IPS-20b (cell line): ENCODE results near the gene GNAS-AS1.

Source experiments
- H3K27ac ChIP-seq: one replicate; pipeline ENCODE4 v1.5.1; 2013; ENCODE audit warnings: low read length
- H3K27me3 ChIP-seq: 2 replicates; pipeline ENCODE4 v1.6.1; 2013; ENCODE audit warnings: mild to moderate bottlenecking, low read length, inconsistent platforms; ENCODE audit not compliant: insufficient read depth
- H3K36me3 ChIP-seq: 2 replicates; pipeline ENCODE4 v1.6.1; 2013; ENCODE audit warnings: low read depth, mild to moderate bottlenecking, inconsistent platforms, low read length, moderate library complexity; ENCODE audit not compliant: insufficient read depth
- H3K4me1 ChIP-seq: 2 replicates; pipeline ENCODE4 v1.6.1; 2013; ENCODE audit warnings: mild to moderate bottlenecking, control low read depth, inconsistent platforms, low read length, moderate library complexity; ENCODE audit not compliant: insufficient read depth
- H3K4me3 ChIP-seq: 2 replicates; pipeline ENCODE4 v1.5.1; 2013; ENCODE audit warnings: mild to moderate bottlenecking, low read length, inconsistent platforms
- H3K9ac ChIP-seq: 2 replicates; pipeline ENCODE4 v1.6.1; 2013; ENCODE audit warnings: low read depth, mild to moderate bottlenecking, inconsistent platforms, low read length, moderate library complexity
- H3K9me3 ChIP-seq: 2 replicates; pipeline ENCODE4 v1.6.1; 2013; ENCODE audit warnings: mild to moderate bottlenecking, low read depth, low read length, inconsistent platforms; ENCODE audit not compliant: insufficient read depth

GNAS-AS1 gene

DNA sequence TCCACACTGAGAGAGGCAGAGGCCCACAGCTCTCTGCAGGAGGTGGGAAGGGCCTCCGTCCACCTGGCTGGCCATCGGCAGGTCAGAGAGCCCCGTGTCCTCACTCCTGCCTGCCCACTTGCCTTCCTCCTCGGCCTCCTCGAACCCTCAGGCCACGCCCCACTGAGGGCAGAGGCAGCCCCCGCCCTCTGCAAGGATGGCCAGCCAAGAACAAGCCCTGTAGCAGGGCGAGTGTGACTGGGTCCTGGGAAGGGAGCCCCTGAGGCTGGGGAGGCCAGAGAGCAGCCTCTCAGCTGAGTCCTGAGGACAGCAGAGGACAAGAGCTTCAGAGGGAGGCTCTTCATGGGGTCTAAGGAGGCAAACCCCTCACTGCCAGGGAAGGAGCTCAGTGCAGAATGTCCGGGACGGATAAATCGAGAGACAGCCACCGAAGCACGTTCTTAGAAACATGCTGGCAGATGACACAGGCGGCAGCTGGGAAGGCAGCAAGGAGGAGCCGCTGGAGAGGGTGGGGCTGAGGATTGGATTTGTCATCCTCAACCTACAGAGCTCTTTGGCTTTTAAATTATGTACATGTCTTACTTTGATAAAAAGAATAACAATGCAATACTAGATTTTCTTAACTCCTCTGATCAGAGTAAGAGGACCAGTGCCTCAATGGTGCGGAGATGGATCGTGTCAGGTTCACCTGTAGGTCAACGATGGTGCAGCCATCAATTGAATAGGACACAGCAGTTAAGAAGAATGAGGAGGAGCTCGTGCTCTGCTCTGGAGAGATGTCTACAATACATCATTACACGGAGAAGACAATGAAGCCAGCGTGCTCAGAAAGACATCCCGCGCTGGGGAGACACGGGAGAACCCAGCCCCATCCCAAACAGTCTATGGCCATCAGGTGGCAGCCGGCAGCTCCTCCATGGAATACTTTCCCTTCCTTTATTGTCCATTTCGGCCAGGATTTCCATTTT, 53.0 kb downstream of the GNAS-AS1 start:
- no peaks in the 10 kb centered on the region for H3K27me3 ChIP-seq
- H3K9ac ChIP-seq, result no peak overlapping the region
- no peaks in the 10 kb centered on the region for H3K36me3 ChIP-seq

DNA sequence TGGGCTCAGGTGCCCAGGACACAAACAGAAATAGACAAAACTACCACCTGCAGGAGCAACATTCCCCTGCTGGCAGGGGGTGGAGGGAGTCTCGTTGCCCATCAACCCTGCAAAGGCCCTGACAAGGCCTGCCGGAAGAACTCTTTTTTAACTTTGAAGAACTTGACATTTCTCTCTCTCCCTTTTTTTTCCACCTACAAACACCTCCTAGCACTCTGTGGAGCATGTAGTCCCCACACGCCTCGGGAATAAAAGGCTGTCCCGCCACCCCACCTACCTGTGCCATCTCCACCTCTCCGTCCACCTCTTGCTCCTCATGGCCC, 54.8 kb downstream of the GNAS-AS1 start:
- Histone ChIP-seq H3K36me3 (no peaks in the 10 kb centered on the region), H3K4me1 (peaks cover 4% of the 10 kb centered on the region; the same call in 1 of the 2 replicates), H3K4me3 (no peak overlapping the region), H3K27me3 (no peaks in the 10 kb centered on the region), H3K9me3 (no peaks in the 10 kb centered on the region), H3K27ac (no peak overlapping the region), H3K9ac (no peak overlapping the region)

More for the DNA sequence above, 53.0 kb downstream of the GNAS-AS1 start:
- Histone ChIP-seq H3K27ac (no peak overlapping the region), H3K4me3 (no peak overlapping the region), H3K9me3 (no peaks in the 10 kb centered on the region), H3K4me1 (peaks cover 10% of the 10 kb centered on the region)

- H3K9ac ChIP-seq, result no peak overlapping the region
- H3K9me3 ChIP-seq, result no peaks in the 10 kb centered on the region
- H3K4me3 ChIP-seq, result no peak overlapping the region
- no peak overlapping the region for H3K27ac ChIP-seq
- no peaks in the 10 kb centered on the region for H3K27me3 ChIP-seq
- no peaks in the 10 kb centered on the region for H3K36me3 ChIP-seq
- H3K4me1 ChIP-seq, result peaks cover 2% of the 10 kb centered on the region; the same call in 1 of the 2 replicates
Measured at GRCh38 chr20:58795181-58795922, 55.4 kb downstream of the GNAS-AS1 start.

GRCh38 chr20:58794510-58795180, 56.1 kb downstream of the GNAS-AS1 start:
- H3K27ac ChIP-seq, result no peak overlapping the region
- H3K36me3 ChIP-seq, result no peaks in the 10 kb centered on the region
- H3K27me3 ChIP-seq, result no peaks in the 10 kb centered on the region
- no peaks in the 10 kb centered on the region for H3K9me3 ChIP-seq
- H3K9ac ChIP-seq, result no peak overlapping the region
- no peak overlapping the region for H3K4me3 ChIP-seq
- no peaks in the 10 kb centered on the region for H3K4me1 ChIP-seq

DNA sequence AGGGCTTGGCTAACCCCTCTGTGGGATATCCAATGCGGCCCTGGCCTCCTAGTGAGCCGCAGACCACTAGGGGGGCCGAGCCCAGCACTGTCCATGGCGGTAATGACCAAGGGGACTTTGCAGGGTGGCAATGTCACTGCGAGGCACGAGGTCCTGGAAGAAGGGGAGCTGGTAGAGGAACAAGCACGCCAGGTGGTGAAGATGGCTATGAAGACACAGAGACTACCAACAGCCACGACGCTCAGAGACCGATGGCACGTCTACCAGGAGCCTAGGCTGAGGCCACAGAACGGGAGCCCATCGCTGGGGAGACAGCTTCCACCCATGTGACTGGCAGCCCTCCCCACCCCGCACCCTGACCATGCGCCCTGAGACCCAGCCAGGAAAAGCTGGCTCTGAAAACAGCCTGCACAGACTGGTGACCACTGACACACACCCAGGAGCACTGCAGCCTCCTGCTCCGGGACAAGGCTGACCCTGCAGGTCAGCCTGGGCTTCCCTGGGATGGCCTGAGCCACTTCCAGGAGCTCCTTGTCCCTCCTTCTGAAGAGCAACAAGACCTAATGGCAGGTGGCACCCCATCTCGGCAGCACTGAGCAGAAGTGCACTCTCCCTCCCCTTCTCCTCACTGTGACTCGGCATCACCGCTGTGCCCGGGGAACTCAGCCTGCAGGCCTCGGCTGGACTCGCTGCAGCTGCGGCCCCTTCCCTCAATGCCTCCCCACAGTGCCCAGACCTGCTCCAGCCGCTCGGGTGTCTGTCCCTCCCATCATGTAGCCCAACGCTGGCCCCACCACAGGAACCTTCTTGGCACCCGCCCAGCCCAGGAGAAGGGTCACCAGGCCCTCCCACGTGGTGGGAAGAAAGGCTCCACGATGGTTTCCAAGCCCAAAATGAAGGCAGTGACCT, 56.9 kb downstream of the GNAS-AS1 start:
- Histone ChIP-seq H3K9me3 (no peaks in the 10 kb centered on the region), H3K36me3 (no peaks in the 10 kb centered on the region), H3K4me1 (no peaks in the 10 kb centered on the region), H3K27me3 (no peaks in the 10 kb centered on the region), H3K27ac (no peak overlapping the region), H3K4me3 (no peak overlapping the region), H3K9ac (no peak overlapping the region)

DNA sequence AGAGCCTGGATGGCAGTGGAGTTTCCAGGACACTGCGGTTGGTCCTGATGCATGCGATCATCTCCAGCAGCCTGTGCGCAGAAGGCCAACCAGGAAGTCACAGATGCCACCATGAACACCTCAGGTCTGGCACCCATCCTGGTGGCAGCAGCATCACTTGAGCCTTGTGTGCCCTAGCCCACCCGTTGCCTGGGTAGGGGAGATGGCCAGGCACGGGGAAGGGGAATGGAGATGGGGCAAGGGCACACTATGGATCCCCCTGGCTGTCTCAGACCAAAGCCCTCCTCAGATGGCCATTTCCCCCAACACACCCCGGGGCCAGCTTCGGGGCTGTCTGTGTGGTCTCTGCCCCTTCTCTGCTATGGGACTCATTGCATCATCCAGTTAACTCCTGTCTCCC, 58.3 kb downstream of the GNAS-AS1 start:
- no peaks in the 10 kb centered on the region for H3K4me1 ChIP-seq
- peaks cover 4% of the 10 kb centered on the region; the same call in 1 of the 2 replicates for H3K27me3 ChIP-seq
- no peak overlapping the region for H3K27ac ChIP-seq
- H3K9me3 ChIP-seq, result no peaks in the 10 kb centered on the region
- no peak overlapping the region for H3K9ac ChIP-seq
- no peak overlapping the region for H3K4me3 ChIP-seq
- no peaks in the 10 kb centered on the region for H3K36me3 ChIP-seq

DNA sequence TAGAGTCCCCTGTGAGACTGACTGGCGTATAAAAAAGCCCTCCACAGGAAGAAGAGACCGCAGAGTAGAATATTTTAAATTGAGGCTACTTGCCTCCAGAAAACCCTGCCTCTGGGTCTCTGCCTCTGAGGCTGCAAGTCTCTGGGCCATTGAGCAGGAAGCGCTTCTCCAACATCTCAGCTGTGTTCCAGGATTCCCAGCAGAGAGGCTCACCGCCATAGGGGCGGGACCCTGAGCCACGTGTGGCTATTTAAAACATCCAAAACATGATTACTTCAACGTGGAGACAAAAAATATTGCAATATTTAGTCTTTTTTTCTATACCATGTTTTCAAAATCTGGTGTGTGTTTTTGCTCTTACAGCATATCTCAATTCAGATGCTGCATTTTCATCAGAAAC, 59.4 kb downstream of the GNAS-AS1 start:
- no peak overlapping the region for H3K9ac ChIP-seq
- no peaks in the 10 kb centered on the region for H3K36me3 ChIP-seq
- peaks cover 4% of the 10 kb centered on the region; the same call in 1 of the 2 replicates for H3K27me3 ChIP-seq
- no peak overlapping the region for H3K4me3 ChIP-seq
- no peaks in the 10 kb centered on the region for H3K4me1 ChIP-seq
- H3K27ac ChIP-seq, result no peak overlapping the region
- no peaks in the 10 kb centered on the region for H3K9me3 ChIP-seq

- no peaks in the 10 kb centered on the region for H3K4me1 ChIP-seq
- no peaks in the 10 kb centered on the region for H3K36me3 ChIP-seq
- no peak overlapping the region for H3K9ac ChIP-seq
- H3K9me3 ChIP-seq, result no peaks in the 10 kb centered on the region
- no peak overlapping the region for H3K27ac ChIP-seq
- peaks cover 4% of the 10 kb centered on the region; the same call in 1 of the 2 replicates for H3K27me3 ChIP-seq
- no peak overlapping the region for H3K4me3 ChIP-seq
Measured at GRCh38 chr20:58790454-58790853, 60.2 kb downstream of the GNAS-AS1 start.

- no peak overlapping the region for H3K27ac ChIP-seq
- no peaks in the 10 kb centered on the region for H3K36me3 ChIP-seq
- H3K9ac ChIP-seq, result no peak overlapping the region
- H3K4me1 ChIP-seq, result no peaks in the 10 kb centered on the region
- H3K9me3 ChIP-seq, result no peaks in the 10 kb centered on the region
- H3K27me3 ChIP-seq, result peaks cover 4% of the 10 kb centered on the region; the same call in 1 of the 2 replicates
- no peak overlapping the region for H3K4me3 ChIP-seq
Measured at GRCh38 chr20:58788896-58789544, 61.7 kb downstream of the GNAS-AS1 start.

DNA sequence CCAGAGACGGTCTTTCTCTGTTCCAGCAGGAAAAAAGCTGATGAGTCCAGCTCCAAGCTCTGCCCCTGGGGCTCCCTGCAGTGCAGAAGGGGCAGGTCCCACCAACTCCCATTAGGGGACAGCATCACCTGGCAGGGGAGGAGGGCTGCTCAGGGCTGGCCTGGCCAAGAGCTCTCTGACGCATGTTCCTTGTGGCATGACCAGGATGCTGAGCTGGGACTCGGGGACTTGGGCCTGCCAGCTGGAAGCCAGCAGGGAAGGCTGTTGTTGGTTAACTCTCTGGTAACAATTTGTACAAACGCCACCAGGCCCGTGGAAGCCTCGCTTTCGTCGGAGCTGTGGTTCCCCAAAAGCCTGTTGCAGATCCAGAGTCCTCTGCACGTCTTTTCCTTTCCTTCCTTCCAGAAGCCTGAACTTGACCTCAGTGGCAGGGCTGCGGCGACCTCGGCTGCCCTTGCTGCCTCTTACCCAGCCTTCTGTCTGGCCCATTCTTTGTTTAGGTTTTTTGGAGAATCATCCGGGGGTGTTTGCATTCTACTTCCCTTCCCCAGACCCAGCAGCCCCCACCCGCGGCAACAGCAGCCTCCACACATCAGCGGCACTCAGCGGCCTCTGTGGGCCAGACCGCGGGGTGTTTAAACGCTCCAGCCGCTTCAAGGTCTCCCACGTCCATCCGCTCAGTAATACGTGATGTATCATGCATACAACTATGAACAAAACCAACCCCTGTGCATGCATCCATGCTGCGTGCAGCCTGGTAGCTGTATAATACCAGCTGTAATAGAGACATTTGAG, 63.3 kb downstream of the GNAS-AS1 start:
- Histone ChIP-seq H3K4me1 (no peaks in the 10 kb centered on the region), H3K9ac (no peak overlapping the region), H3K27me3 (peaks cover 4% of the 10 kb centered on the region; the same call in 1 of the 2 replicates), H3K36me3 (no peaks in the 10 kb centered on the region), H3K27ac (no peak overlapping the region), H3K9me3 (no peaks in the 10 kb centered on the region), H3K4me3 (no peak overlapping the region)
